Liver (tissue), 9 donors: ENCODE measurements around the gene CDC14A. TPM values are rescaled to one million over a fixed set of nuclear protein-coding genes. Genes with fewer than 3 reads are reported as not detected.

Experiments used
- DNase-seq: peaks from one replicate; pipeline ENCODE4 v3.0.0-alpha.2; 2017; ENCODE audit warnings: low spot score
- H3K27ac ChIP-seq, 2 donors: one replicate each; pipeline ENCODE4 v1.7.0; 2013; ENCODE audit warnings: inconsistent platforms in 2 of 2, low read length in 2 of 2, control low read depth in 1 of 2, low read depth in 1 of 2, mild to moderate bottlenecking in 1 of 2
- H3K27me3 ChIP-seq, 4 donors: one replicate each; pipeline versions ENCODE4 v1.6.1 to v1.7.0; 2013; ENCODE audit warnings: low read length in 3 of 4, inconsistent platforms in 1 of 4, mild to moderate bottlenecking in 1 of 4, moderate library complexity in 1 of 4; ENCODE audit not compliant: control insufficient read depth in 4 of 4, insufficient read depth in 4 of 4
- H3K36me3 ChIP-seq, 4 donors: one replicate each; pipeline versions ENCODE4 v1.6.1 to v1.7.0; 2013; ENCODE audit warnings: low read length in 3 of 4, mild to moderate bottlenecking in 3 of 4, low read depth in 1 of 4, moderate library complexity in 1 of 4; ENCODE audit not compliant: control insufficient read depth in 4 of 4, insufficient read depth in 3 of 4
- H3K4me1 ChIP-seq, 4 donors: one replicate each; pipeline versions ENCODE4 v1.6.1 to v1.7.0; 2013; ENCODE audit warnings: low read length in 3 of 4, mild to moderate bottlenecking in 3 of 4, moderate library complexity in 1 of 4; ENCODE audit not compliant: control insufficient read depth in 4 of 4, insufficient read depth in 4 of 4
- H3K4me3 ChIP-seq, 3 donors: one replicate each; pipeline versions ENCODE4 v1.6.1 to v1.7.0; 2013; ENCODE audit warnings: low read length in 3 of 3, control low read depth in 1 of 3, low read depth in 1 of 3, mild to moderate bottlenecking in 1 of 3
- H3K9ac ChIP-seq, 2 donors: one replicate each; pipeline ENCODE4 v1.7.0; 2013; ENCODE audit warnings: low read length in 2 of 2, mild to moderate bottlenecking in 2 of 2, moderate library complexity in 2 of 2, control low read depth in 1 of 2, low read depth in 1 of 2
- H3K9me3 ChIP-seq, 4 donors: one replicate each; pipeline versions ENCODE4 v1.6.1 to v1.7.0; 2013; ENCODE audit warnings: low read length in 3 of 4; ENCODE audit not compliant: control insufficient read depth in 4 of 4
- ATF3 ChIP-seq: IDR thresholded peaks from 2 replicates; pipeline ENCODE4 v1.6.1; 2016; ENCODE audit warnings: antibody characterized with exemption
- CTCF ChIP-seq: fragments of 150-350 bp; IDR thresholded peaks from 2 replicates; pipeline ENCODE4 v1.5.1; 2017; ENCODE audit warnings: improper control_type of control experiment, low read depth, low read length; ENCODE audit not compliant: missing input control
- EGR1 ChIP-seq, 2 donors: IDR thresholded peaks; 2 replicates each; pipeline ENCODE4 v1.6.1; 2016 to 2018; ENCODE audit warnings: antibody characterized with exemption in 2 of 2, low read depth in 2 of 2
- FOXA2 ChIP-seq: IDR thresholded peaks from 2 replicates; pipeline ENCODE4 v1.6.1; 2016; ENCODE audit warnings: antibody characterized with exemption
- GABPA ChIP-seq, 2 donors: IDR thresholded peaks in 1 of 2; conservative IDR thresholded peaks in 1 of 2; 2 replicates each; pipeline ENCODE4 v1.6.1; 2016; ENCODE audit warnings: antibody characterized with exemption in 2 of 2, mild to moderate bottlenecking in 1 of 2, moderate library complexity in 1 of 2
- HNF4G ChIP-seq: IDR thresholded peaks from 2 replicates; pipeline ENCODE4 v1.6.1; 2016; ENCODE audit warnings: antibody characterized with exemption
- MAX ChIP-seq: IDR thresholded peaks from 2 replicates; pipeline ENCODE4 v1.6.1; 2016; ENCODE audit warnings: antibody characterized with exemption
- NR2F2 ChIP-seq: IDR thresholded peaks from 2 replicates; pipeline ENCODE4 v1.6.1; 2016; ENCODE audit warnings: antibody characterized with exemption
- RAD21 ChIP-seq, 2 donors: IDR thresholded peaks; 2 replicates each; pipeline ENCODE4 v1.6.1; 2016; ENCODE audit warnings: antibody characterized with exemption in 2 of 2, mild to moderate bottlenecking in 2 of 2
- REST ChIP-seq: IDR thresholded peaks from 2 replicates; pipeline ENCODE4 v1.6.1; 2016; ENCODE audit warnings: antibody characterized with exemption, mild to moderate bottlenecking
- RXRA ChIP-seq, 2 donors: IDR thresholded peaks; 2 replicates each; pipeline ENCODE4 v1.6.1; 2017 to 2018; ENCODE audit warnings: antibody characterized with exemption in 2 of 2, mild to moderate bottlenecking in 1 of 2
- SP1 ChIP-seq: IDR thresholded peaks from 2 replicates; pipeline ENCODE4 v1.6.1; 2018; ENCODE audit warnings: antibody characterized with exemption, mild to moderate bottlenecking
- TAF1 ChIP-seq: conservative IDR thresholded peaks from 2 replicates; pipeline ENCODE4 v1.6.1; 2016; ENCODE audit warnings: antibody characterized with exemption, mild to moderate bottlenecking
- YY1 ChIP-seq: IDR thresholded peaks from 2 replicates; pipeline ENCODE4 v1.6.1; 2016; ENCODE audit warnings: antibody characterized with exemption, mild to moderate bottlenecking
- ZBTB33 ChIP-seq: IDR thresholded peaks from 2 replicates; pipeline ENCODE4 v1.6.1; 2016; ENCODE audit warnings: antibody characterized with exemption
- WGBS: extraction: QIAGEN DNeasy Blood & Tissue Kit; methylation state at CpG from one replicate; pipeline ENCODE4 v1.1.7; 2013; 5-methylcytosine and 5-hydroxymethylcytosine counted together
- polyA plus RNA-seq, 2 donors: library from polyadenylated mRNA; stranded (reverse) in 1 of 2; unstranded in 1 of 2; fragments of 200-250 nt in 1 of 2; fragments of >200 nt in 1 of 2; fragmentation: Nextera tagmentation in 1 of 2; extraction: Ambion mirVana in 1 of 2; gene quantifications; one replicate each; pipeline versions ENCODE4 v1.2.1 to v1.2.3, GENCODE V29; 2013 to 2015
- total RNA-seq, 2 donors: library from RNA; depleted of rRNA; stranded (reverse); fragments of >200 nt; gene quantifications; one replicate each; pipeline ENCODE4 v1.2.3, GENCODE V29; 2014
- donor health status: healthy.
- donor health status: healthy.
- donor health status: healthy.
- donor health status: healthy.
- donor health status: healthy.

CDC14A gene
- total and polyA plus RNA-seq, 4 donors, result 0.39 to 4.1 (median 2.6) TPM

GRCh38 chr1:100361511-100362089, 9.3 kb downstream of the CDC14A start:
- no peak for TF ChIP-seq YY1
- TF ChIP-seq RAD21 (IDR thresholded peaks at IDR 0.05), result no peak
- no peak for TF ChIP-seq RXRA (IDR thresholded peaks at IDR 0.05)
- no peak for TF ChIP-seq TAF1
- TF ChIP-seq EGR1 (IDR thresholded peaks at IDR 0.05; ENCODE audit: low read depth in 2 of 2), result no peak
- no peak for TF ChIP-seq MAX
- TF ChIP-seq ATF3, result no peak
- no peak for TF ChIP-seq FOXA2
- no peak for TF ChIP-seq REST
- TF ChIP-seq HNF4G, result no peak

GRCh38 chr1:100362821-100363466, 10.6 kb downstream of the CDC14A start:
- H3K9me3 ChIP-seq, result no peaks in the 10 kb centered on the region
- 97% methylated on average over 16 of the region's 16 CpGs for WGBS
- no peak overlapping the region for H3K27ac ChIP-seq
- no peak overlapping the region for H3K9ac ChIP-seq
- no peak overlapping the region for H3K4me3 ChIP-seq
- DNase-seq, result no peak
- H3K4me1 ChIP-seq, result no peaks in the 10 kb centered on the region
- TF ChIP-seq REST (no peak), RAD21 (IDR thresholded peaks at IDR 0.05) (no peak), RXRA (IDR thresholded peaks at IDR 0.05) (no peak), YY1 (no peak), GABPA (IDR thresholded peaks at IDR 0.05 in 1 of 2, conservative IDR thresholded peaks at IDR 0.05 in 1 of 2) (no peak), SP1 (no peak), NR2F2 (no peak), HNF4G (no peak), ZBTB33 (no peak), CTCF (no peak)
- no peaks in the 10 kb centered on the region for H3K36me3 ChIP-seq
- no peaks in the 10 kb centered on the region for H3K27me3 ChIP-seq

More at GRCh38 chr1:100361511-100362089, 9.3 kb downstream of the CDC14A start:
- Histone ChIP-seq H3K9ac (no peak overlapping the region), H3K36me3 (no peaks in the 10 kb centered on the region), H3K27ac (no peak overlapping the region), H3K27me3 (no peaks in the 10 kb centered on the region), H3K4me1 (no peaks in the 10 kb centered on the region), H3K9me3 (no peaks in the 10 kb centered on the region), H3K4me3 (no peak overlapping the region)
- 96% methylated on average over 5 of the region's 5 CpGs for WGBS
- DNase-seq, result no peak
